Uterus (tissue), 2 donors: Measurements from ENCODE around the gene ZNF384.

Source experiments
- POLR2A ChIP-seq, 2 donors: fragments of 450-650 bp; IDR thresholded peaks; one replicate each; pipeline ENCODE4 v1.6.1; 2016; ENCODE audit warnings: antibody characterized with exemption in 2 of 2, mild to moderate bottlenecking in 1 of 2, moderate library complexity in 1 of 2
- TF ChIP-seq, protein P1 (sequence below), 4 experiments: fragments of 200-600 bp in 2 of 4; fragments of 450-650 bp in 2 of 4; sonication (generic) in 2 of 4; IDR thresholded peaks; one replicate each; pipeline ENCODE4 v1.5.1; 2016 to 2019; ENCODE audit warnings: antibody characterized with exemption in 4 of 4, mild to moderate bottlenecking in 2 of 4, moderate library complexity in 1 of 4

DNA sequence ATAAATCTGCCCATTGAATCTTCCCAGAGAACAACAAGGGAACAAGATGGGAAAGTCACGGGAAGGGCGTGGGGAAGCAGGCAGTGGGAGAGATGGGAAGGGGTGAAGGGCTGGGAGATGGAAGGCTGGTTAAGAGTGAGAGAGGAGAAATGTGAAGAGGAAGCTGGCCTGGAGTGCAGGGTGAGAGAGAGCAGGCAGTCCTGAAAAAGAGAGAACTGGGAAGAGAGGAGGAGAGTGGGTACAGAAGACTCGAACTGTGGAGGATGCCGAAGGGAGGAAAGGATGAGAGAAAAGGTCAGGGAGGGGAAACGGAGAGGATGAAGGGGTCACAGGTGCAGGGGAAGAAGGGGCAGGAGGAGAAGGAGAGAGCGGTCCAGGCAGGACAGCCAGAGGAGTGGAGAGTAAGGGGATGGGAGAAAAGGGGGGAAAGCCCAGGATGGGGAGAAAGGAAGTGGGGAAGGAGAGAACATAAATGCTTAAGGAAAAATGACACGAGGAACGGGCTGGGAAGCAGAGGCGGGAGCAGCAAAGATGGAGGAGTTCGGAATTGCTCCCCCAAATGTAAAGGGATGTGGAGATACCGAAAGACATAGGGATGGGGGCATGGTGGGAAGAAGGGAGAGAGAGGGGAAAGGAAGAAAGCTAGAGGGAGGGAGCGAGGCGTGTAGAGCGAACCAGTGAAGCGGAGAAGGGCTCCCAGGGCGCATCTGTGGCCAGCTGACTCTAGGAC lies 10.2 kb upstream of the ZNF384 start:
- TF ChIP-seq POLR2A (IDR thresholded peaks at IDR 0.05), result no peak
- TF ChIP-seq, protein P1, sequence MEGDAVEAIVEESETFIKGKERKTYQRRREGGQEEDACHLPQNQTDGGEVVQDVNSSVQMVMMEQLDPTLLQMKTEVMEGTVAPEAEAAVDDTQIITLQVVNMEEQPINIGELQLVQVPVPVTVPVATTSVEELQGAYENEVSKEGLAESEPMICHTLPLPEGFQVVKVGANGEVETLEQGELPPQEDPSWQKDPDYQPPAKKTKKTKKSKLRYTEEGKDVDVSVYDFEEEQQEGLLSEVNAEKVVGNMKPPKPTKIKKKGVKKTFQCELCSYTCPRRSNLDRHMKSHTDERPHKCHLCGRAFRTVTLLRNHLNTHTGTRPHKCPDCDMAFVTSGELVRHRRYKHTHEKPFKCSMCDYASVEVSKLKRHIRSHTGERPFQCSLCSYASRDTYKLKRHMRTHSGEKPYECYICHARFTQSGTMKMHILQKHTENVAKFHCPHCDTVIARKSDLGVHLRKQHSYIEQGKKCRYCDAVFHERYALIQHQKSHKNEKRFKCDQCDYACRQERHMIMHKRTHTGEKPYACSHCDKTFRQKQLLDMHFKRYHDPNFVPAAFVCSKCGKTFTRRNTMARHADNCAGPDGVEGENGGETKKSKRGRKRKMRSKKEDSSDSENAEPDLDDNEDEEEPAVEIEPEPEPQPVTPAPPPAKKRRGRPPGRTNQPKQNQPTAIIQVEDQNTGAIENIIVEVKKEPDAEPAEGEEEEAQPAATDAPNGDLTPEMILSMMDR (IDR thresholded peaks at IDR 0.05), result no peak
